Activated CD8-positive, alpha-beta T cell treated with anti-CD3 and anti-CD28 coated beads for 36 hours (primary cell): ENCODE data around the gene MCU. TPM values are rescaled to one million over a fixed set of nuclear protein-coding genes. Genes with fewer than 3 reads are reported as not detected.

Experiments
- ATAC-seq: fragments of 200-7000 bp; cut with Tn5 transposase; one replicate; pipeline ENCODE4 v1.10.0; 2021; ENCODE audit warnings: mild to moderate bottlenecking, moderate library complexity
- CTCF ChIA-PET: fragments of 350-600 bp; sonication (Branson Sonifier 250); formaldehyde crosslinking; loops from one replicate; lab custom pipeline; 2021; ENCODE audit warnings: antibody characterized with exemption; lab: Charles Lee
- POLR2A ChIA-PET: fragments of 350-600 bp; sonication (Branson Sonifier 250); formaldehyde crosslinking; loops from one replicate; lab custom pipeline; 2021; ENCODE audit warnings: antibody characterized with exemption; lab: Charles Lee
- DNase-seq: peaks from one replicate; pipeline ENCODE4 v3.0.0-alpha.2; 2020
- H3K27ac Mint-ChIP-seq: one replicate; pipeline ENCODE4 v1.8.0; 2021; ENCODE audit warnings: mild to moderate bottlenecking, mixed read lengths
- H3K27me3 Mint-ChIP-seq: one replicate; pipeline ENCODE4 v1.8.0; 2021; ENCODE audit warnings: mixed read lengths
- H3K36me3 Mint-ChIP-seq: one replicate; pipeline ENCODE4 v1.8.0; 2021; ENCODE audit warnings: low read depth, mixed read lengths
- H3K4me1 Mint-ChIP-seq: one replicate; pipeline ENCODE4 v1.8.0; 2021; ENCODE audit warnings: low read depth, mixed read lengths
- H3K4me3 Mint-ChIP-seq: one replicate; pipeline ENCODE4 v1.8.0; 2021; ENCODE audit warnings: mild to moderate bottlenecking, moderate library complexity, mixed read lengths
- H3K9me3 Mint-ChIP-seq: one replicate; pipeline ENCODE4 v1.8.0; 2021; ENCODE audit warnings: mixed read lengths
- CTCF ChIP-seq: fragments of 200-600 bp; IDR thresholded peaks from one replicate; pipeline ENCODE4 v1.8.0; 2022; ENCODE audit warnings: antibody characterized with exemption, mild to moderate bottlenecking
- intact Hi-C: fragments of 100-400 bp; cut with micrococcal nuclease; formaldehyde crosslinking; loops from one replicate; pipeline ENCODE4 v1.10.0; 2022
- total RNA-seq, 2 experiments: library from RNA; stranded (reverse); gene quantifications; one replicate each; pipeline ENCODE4 v1.2.3, GENCODE V29; 2021

The MCU gene
- total RNA-seq, 2 experiments from 2014 or later, result 17.1 to 18.3 TPM

- ChIA-PET CTCF (interaction anchor here (1.0 kb wide), 1 partner anchor 16 kb away, joined by 3 read pairs; no protein-coding TSS in a partner anchor), POLR2A (interaction anchor here (0.6 kb wide), 1 partner anchor 909 kb away, joined by 3 read pairs; no protein-coding TSS in a partner anchor)
- Mint-ChIP-seq H3K9me3 (peaks cover 4% of the 10 kb centered on the region), H3K27ac (no peak overlapping the region), H3K4me1 (peaks cover 10% of the 10 kb centered on the region), H3K27me3 (no peaks in the 10 kb centered on the region), H3K4me3 (no peak overlapping the region), H3K36me3 (no peaks in the 10 kb centered on the region)
- intact Hi-C loops, result no loop called here
- no peak for TF ChIP-seq CTCF
- DNase-seq, result no peak
- ATAC-seq, result no peak
These were observed 126.1 kb downstream of the MCU start for GRCh38 chr10:72818076-72818475.

GRCh38 chr10:72819053-72819452, 127.1 kb downstream of the MCU start:
- POLR2A ChIA-PET, result no interaction called here
- Mint-ChIP-seq H3K36me3 (no peaks in the 10 kb centered on the region), H3K9me3 (peaks cover 4% of the 10 kb centered on the region), H3K27ac (no peak overlapping the region), H3K4me3 (no peak overlapping the region), H3K27me3 (no peaks in the 10 kb centered on the region), H3K4me1 (peaks cover 10% of the 10 kb centered on the region)
- no peak for DNase-seq
- intact Hi-C loops, result no loop called here
- no peak for ATAC-seq
- TF ChIP-seq CTCF, result no peak
- CTCF ChIA-PET, result interaction anchor here (0.6 kb wide), 1 partner anchor 297 kb away, joined by 3 read pairs; no protein-coding TSS in a partner anchor

GRCh38 chr10:72821606-72822005, 129.7 kb downstream of the MCU start:
- H3K4me1 Mint-ChIP-seq, result peaks cover 10% of the 10 kb centered on the region
- POLR2A ChIA-PET, result no interaction called here
- no peak for DNase-seq
- intact Hi-C loops, result no loop called here
- H3K9me3 Mint-ChIP-seq, result peaks cover 4% of the 10 kb centered on the region
- H3K36me3 Mint-ChIP-seq, result no peaks in the 10 kb centered on the region
- TF ChIP-seq CTCF, result no peak
- no peak for ATAC-seq
- no peak overlapping the region for H3K4me3 Mint-ChIP-seq
- H3K27ac Mint-ChIP-seq, result no peak overlapping the region
- H3K27me3 Mint-ChIP-seq, result no peaks in the 10 kb centered on the region
- CTCF ChIA-PET, result no interaction called here

GRCh38 chr10:72822342-72822986, 130.5 kb downstream of the MCU start:
- intact Hi-C loops, result no loop called here
- ChIA-PET POLR2A (no interaction called here), CTCF (interaction anchor here (0.9 kb wide), 1 partner anchor 59 kb away, joined by 4 read pairs; no protein-coding TSS in a partner anchor)
- Mint-ChIP-seq H3K27ac (no peak overlapping the region), H3K4me3 (no peak overlapping the region), H3K9me3 (peaks cover 4% of the 10 kb centered on the region), H3K4me1 (peaks cover 10% of the 10 kb centered on the region), H3K27me3 (no peaks in the 10 kb centered on the region), H3K36me3 (no peaks in the 10 kb centered on the region)
- no peak for ATAC-seq
- DNase-seq, result no peak
- TF ChIP-seq CTCF, result no peak

- Mint-ChIP-seq H3K9me3 (peaks cover 4% of the 10 kb centered on the region), H3K27me3 (no peaks in the 10 kb centered on the region), H3K27ac (no peak overlapping the region), H3K36me3 (no peaks in the 10 kb centered on the region), H3K4me3 (no peak overlapping the region), H3K4me1 (no peaks in the 10 kb centered on the region)
- TF ChIP-seq CTCF, result no peak
- ChIA-PET CTCF (interaction anchor here (1.2 kb wide), 1 partner anchor 460 kb away, joined by 3 read pairs; no protein-coding TSS in a partner anchor), POLR2A (no interaction called here)
- no peak for ATAC-seq
- intact Hi-C loops, result no loop called here
- no peak for DNase-seq
These were observed 133.2 kb downstream of the MCU start for GRCh38 chr10:72825163-72825562.
